Left cardiac atrium (tissue), 4 donors: ENCODE data around the gene PSMC6. TPM values are rescaled to one million over a fixed set of nuclear protein-coding genes. Genes with fewer than 3 reads are reported as not detected.

Experiments used
- ATAC-seq, 2 donors: fragments of 200-7000 bp; cut with Tn5 transposase; one replicate each; pipeline ENCODE4 v1.9.1; 2020; ENCODE audit warnings: mild to moderate bottlenecking in 2 of 2, moderate library complexity in 2 of 2
- DNase-seq: peaks from one replicate; pipeline ENCODE4 v3.0.0-alpha.2; 2020
- intact Hi-C, 2 donors: fragments of 100-400 bp; cut with DNase I; formaldehyde crosslinking; loops; one replicate each; pipeline versions ENCODE4 v1.14.1 to v1.15.1; 2022 to 2023
- total RNA-seq, 2 donors: library from RNA; stranded (reverse); fragmentation: NEBNext Ultra II Directional; extraction: Animal tissue kit (Norgen Biotek cat#: 25700); gene quantifications; one replicate each; pipeline ENCODE4 v1.2.1, GENCODE V29; 2021
- donor health status: DM: no; HTN: yes; CAD: no.
- donor health status: DM: no; HTN: yes; CAD: no; lungs with severe emphysema.
- donor health status: DM: yes; HTN: yes; CAD: no.
- donor health status: Dilated cardiomyopathy.

Gene PSMC6
- total RNA-seq, 2 donors from 2014 or later: 64.1 to 75.0 TPM

DNA sequence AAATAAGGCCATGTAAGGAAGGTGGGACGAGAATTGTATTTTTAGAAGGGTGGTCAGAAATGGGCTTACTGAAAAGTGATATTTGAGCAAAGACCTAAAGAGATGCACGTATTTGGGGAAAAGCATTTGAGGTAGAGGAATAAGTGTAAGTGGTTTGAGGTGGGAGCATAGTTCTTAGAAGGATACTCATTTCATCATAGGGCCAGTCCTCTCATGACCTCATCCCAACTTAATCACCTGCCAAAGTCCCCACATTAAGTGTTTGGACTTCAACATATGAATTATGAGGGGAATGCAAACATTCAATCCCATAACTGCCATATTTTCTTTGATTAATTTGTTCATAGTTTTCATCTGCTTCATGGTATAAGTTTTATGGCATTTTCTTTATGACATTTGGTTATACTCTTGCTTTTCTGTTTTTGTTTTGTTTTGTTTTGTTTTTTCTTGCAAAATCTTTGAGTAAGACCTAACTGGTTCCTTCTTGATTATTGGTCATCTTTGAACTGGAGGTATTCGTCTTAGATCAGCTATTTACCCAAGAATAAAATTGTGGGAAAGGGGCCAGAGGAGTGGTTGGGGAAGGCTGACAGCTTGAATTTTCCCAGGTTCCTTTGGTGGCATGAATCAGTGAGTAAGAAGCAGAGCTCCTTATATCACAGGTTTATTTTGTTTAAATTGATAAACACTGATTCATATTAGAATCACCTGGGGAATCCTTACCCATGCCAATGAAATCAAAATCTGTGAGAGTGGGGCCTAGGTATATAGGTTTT, 60.2 kb downstream of the PSMC6 start:
- DNase-seq (no peak), ATAC-seq (no peak)
- intact Hi-C loops: no loop called here

DNA sequence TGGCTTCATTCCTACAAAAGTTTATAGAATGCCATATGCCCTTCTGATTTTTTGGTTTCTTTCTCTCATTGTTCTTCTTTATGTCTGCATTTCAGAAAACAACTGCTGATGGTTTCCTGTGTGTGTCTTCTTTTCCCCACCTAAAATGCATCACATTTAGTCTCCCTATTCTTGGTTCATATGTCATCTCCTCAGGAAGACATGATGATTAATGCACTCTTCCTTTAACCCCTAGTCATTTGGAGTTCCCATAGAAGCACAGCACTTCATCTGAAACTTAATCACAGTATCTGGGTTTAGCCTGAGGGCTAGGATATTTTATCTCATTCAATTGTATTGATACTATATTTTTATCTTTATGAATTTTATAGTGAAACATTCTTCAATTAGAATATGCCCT, 62.9 kb downstream of the PSMC6 start:
- intact Hi-C loops: no loop called here
- DNase-seq: no peak
- no peak for ATAC-seq

DNA sequence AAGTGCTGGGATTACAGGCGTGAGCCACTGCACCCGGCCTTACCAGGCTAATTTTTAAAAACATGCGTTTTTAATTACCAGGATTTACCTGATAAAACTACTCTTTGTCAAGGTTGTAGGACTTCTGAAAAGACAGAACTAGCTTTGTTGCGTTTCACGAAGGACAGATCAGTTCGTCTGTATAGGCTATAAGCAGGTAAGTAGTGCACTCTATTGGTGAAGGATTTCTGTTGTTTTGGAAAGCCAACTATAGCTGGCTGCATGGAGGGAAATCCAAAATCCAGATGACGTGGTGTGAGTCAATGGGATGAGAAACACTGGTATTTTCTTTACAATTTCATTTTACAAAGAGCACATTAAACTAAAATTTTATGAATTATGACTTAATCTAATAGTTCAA, 69.8 kb downstream of the PSMC6 start:
- no peak for ATAC-seq
- intact Hi-C loops: no loop called here
- DNase-seq: no peak

Other genes with a start within 250 kb of the PSMC6 start
- 1 to 10 TPM; 4.6 to 6.2 TPM for gene TXNDC16, start 154.7 kb upstream of the PSMC6 start, total RNA-seq
- gene GPR137C, start 154.4 kb upstream of the PSMC6 start, total RNA-seq: under 1 TPM; 0.52 to 0.74 TPM
- gene ERO1A, start 11.6 kb upstream of the PSMC6 start, total RNA-seq: 10 to 100 TPM; 17.1 to 24.2 TPM
- 10 to 100 TPM; 11.5 to 12.5 TPM for gene STYX, start 23.0 kb downstream of the PSMC6 start, total RNA-seq
- gene GNPNAT1, start 84.4 kb downstream of the PSMC6 start, total RNA-seq: 10 to 100 TPM in 1 of 2 donors, 1 to 10 TPM in 1; 9.3 to 16.6 TPM
- gene FERMT2, start 243.8 kb downstream of the PSMC6 start, total RNA-seq: 100 to 1,000 TPM; 113 to 156 TPM